Suprapubic skin (tissue), 3 donors: Measurements from ENCODE around the gene COP1.

Experiments used
- POLR2AphosphoS5 ChIP-seq, 3 donors: sonication (generic); formaldehyde crosslinking; IDR thresholded peaks; one replicate each; pipeline ENCODE4 v1.6.1; 2017; ENCODE audit warnings: antibody characterized with exemption in 3 of 3
- TF ChIP-seq, protein P1 (sequence below), 2 donors: fragments of 200-600 bp in 1 of 2; fragments of 450-650 bp in 1 of 2; sonication (generic) in 1 of 2; IDR thresholded peaks; one replicate each; pipeline ENCODE4 v1.5.1; 2016 to 2019; ENCODE audit warnings: antibody characterized with exemption in 2 of 2, mild to moderate bottlenecking in 1 of 2, moderate library complexity in 1 of 2

DNA sequence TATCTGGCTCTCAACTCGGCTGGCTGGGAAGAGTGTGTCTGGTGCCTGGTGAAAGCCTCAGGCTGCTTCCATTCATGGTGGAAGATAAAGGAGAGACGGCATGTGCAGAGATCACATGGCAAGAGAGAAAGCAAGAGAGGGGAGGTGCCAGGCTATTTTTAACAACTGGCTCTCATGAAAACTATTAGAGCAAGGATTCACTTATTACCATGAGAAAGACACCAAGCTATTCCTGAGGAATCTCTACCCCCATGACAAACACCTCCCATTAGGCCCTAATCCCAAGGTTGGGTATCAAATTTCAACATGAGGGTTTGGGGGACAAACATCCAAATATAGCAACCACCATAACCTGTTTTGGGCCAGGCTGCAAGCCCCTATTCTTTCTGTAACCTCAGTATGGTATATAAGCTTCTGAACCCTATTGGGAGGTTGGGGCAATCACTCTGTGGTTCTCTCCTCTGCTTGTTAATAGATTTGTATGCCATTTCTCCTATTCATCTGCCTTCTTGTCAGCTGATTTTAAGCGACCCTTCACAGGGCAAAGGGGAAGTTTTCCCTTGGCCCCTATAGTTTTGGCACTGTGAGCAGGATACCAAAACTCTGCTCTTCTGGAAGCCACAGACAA is 284.7 kb downstream of the COP1 start:
- TF ChIP-seq, protein P1, sequence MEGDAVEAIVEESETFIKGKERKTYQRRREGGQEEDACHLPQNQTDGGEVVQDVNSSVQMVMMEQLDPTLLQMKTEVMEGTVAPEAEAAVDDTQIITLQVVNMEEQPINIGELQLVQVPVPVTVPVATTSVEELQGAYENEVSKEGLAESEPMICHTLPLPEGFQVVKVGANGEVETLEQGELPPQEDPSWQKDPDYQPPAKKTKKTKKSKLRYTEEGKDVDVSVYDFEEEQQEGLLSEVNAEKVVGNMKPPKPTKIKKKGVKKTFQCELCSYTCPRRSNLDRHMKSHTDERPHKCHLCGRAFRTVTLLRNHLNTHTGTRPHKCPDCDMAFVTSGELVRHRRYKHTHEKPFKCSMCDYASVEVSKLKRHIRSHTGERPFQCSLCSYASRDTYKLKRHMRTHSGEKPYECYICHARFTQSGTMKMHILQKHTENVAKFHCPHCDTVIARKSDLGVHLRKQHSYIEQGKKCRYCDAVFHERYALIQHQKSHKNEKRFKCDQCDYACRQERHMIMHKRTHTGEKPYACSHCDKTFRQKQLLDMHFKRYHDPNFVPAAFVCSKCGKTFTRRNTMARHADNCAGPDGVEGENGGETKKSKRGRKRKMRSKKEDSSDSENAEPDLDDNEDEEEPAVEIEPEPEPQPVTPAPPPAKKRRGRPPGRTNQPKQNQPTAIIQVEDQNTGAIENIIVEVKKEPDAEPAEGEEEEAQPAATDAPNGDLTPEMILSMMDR (IDR thresholded peaks at IDR 0.05), result no peak
- TF ChIP-seq POLR2AphosphoS5 (IDR thresholded peaks at IDR 0.05), result no peak
